ENCODE data around the gene THBS2. TPM values are rescaled to one million over a fixed set of nuclear protein-coding genes. Genes with fewer than 3 reads are reported as not detected.

THBS2 gene
- total and polyA plus RNA-seq, 9 donors = 26.5 to 151 (median 65.3) TPM

GRCh38 chr6:169225887-169226286 lies 27.8 kb downstream of the THBS2 start:
- Histone ChIP-seq H3K36me3 (no peaks in the 10 kb centered on the region), H3K4me3 (no peak overlapping the region), H3K27me3 (no peaks in the 10 kb centered on the region), H3K9me3 (no peaks in the 10 kb centered on the region), H3K4me1 (ENCODE audit: insufficient read depth) (peaks cover 16% of the 10 kb centered on the region), H3K27ac (peak overlapping the region in 1 of 2 donors; percentile 33)
- 93 to 94% (median 94%) methylated on average over 11 of the region's 11 CpGs for WGBS, 3 donors
- DNase-seq = peak in 1 of 5 donors; percentile 35
- intact Hi-C loops (cut with DNase I) = no loop called here
- TF ChIP-seq EP300 (IDR thresholded peaks at IDR 0.05) = no peak
- TF ChIP-seq CTCF (IDR thresholded peaks at IDR 0.05) = no peak
- TF ChIP-seq POLR2A (IDR thresholded peaks at IDR 0.05) = no peak

- H3K27me3 ChIP-seq = no peaks in the 10 kb centered on the region
- no peaks in the 10 kb centered on the region for H3K36me3 ChIP-seq
- TF ChIP-seq EP300 (IDR thresholded peaks at IDR 0.05) (no peak), POLR2A (IDR thresholded peaks at IDR 0.05) (no peak), CTCF (IDR thresholded peaks at IDR 0.05) (no peak)
- intact Hi-C loops (cut with DNase I) = no loop called here
- WGBS, 3 donors = 76 to 83% (median 77%) methylated on average over 23 of the region's 23 CpGs
- peaks cover 16% of the 10 kb centered on the region for H3K4me1 ChIP-seq (ENCODE audit: insufficient read depth)
- H3K27ac ChIP-seq = peak overlapping the region; percentile 42 to 75
- no peak overlapping the region for H3K4me3 ChIP-seq
- peak in 4 of 5 donors; percentile 45 to 66 (median 62) for DNase-seq
- H3K9me3 ChIP-seq = no peaks in the 10 kb centered on the region
Observed at GRCh38 chr6:169225131-169225576, 28.5 kb downstream of the THBS2 start.

DNA sequence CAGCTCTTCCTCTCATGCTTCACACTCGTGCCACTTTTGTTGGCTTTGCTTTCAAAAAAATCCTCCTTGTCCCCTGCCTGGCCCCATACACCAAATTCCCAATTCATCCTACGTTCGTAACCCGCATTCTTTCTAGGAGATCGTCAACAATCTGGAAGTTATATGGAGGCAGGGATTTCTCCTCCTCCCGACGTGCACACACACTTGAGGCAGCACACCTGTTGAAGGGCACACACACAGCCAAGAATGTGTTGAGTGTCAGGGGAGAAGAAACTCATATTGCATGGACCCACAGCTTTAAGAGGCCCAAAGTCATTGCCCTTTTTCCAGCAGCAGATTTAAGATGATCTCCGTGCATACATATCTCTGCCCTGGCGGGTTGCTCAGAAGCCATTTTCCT lies 28.9 kb downstream of the THBS2 start:
- intact Hi-C loops (cut with DNase I) = no loop called here
- 30 to 40% (median 40%) methylated on average over 9 of the region's 9 CpGs for WGBS, 3 donors
- Histone ChIP-seq H3K27ac (peak overlapping the region; percentile 42 to 75), H3K27me3 (no peaks in the 10 kb centered on the region), H3K4me3 (no peak overlapping the region), H3K9me3 (no peaks in the 10 kb centered on the region), H3K4me1 (ENCODE audit: insufficient read depth) (peaks cover 16% of the 10 kb centered on the region), H3K36me3 (no peaks in the 10 kb centered on the region)
- no peak for TF ChIP-seq EP300 (IDR thresholded peaks at IDR 0.05)
- no peak for TF ChIP-seq CTCF (IDR thresholded peaks at IDR 0.05)
- no peak for TF ChIP-seq POLR2A (IDR thresholded peaks at IDR 0.05)
- DNase-seq = no peak

- Histone ChIP-seq H3K4me1 (ENCODE audit: insufficient read depth) (peaks cover 16% of the 10 kb centered on the region), H3K36me3 (no peaks in the 10 kb centered on the region)
- WGBS, 3 donors = 4 to 18% (median 6%) methylated on average over 10 of the region's 10 CpGs
Observed at GRCh38 chr6:169224185-169224695, 29.4 kb downstream of the THBS2 start.

More at GRCh38 chr6:169224185-169224695, 29.4 kb downstream of the THBS2 start:
- Histone ChIP-seq H3K4me3 (no peak overlapping the region), H3K27me3 (no peaks in the 10 kb centered on the region), H3K27ac (peak overlapping the region; percentile 24 to 75), H3K9me3 (no peaks in the 10 kb centered on the region)
- peak; percentile 83 to 91 (median 86) for DNase-seq
- intact Hi-C loops (cut with DNase I) = no loop called here
- no peak for TF ChIP-seq POLR2A (IDR thresholded peaks at IDR 0.05)
- TF ChIP-seq EP300 (IDR thresholded peaks at IDR 0.05) = no peak
- no peak for TF ChIP-seq CTCF (IDR thresholded peaks at IDR 0.05)

All from ovary (tissue), 9 donors.